NT2/D1 (cell line): ENCODE measurements around the gene KRT37.

ENCODE experiments used
- DNase-seq: peaks from one replicate; pipeline ENCODE4 v3.0.0-alpha.2; 2011; ENCODE audit warnings: low read depth, low spot score
- H3K27me3 ChIP-seq: 2 replicates; pipeline ENCODE4 v1.6.0; 2011; ENCODE audit warnings: mild to moderate bottlenecking; ENCODE audit not compliant: insufficient read length, insufficient read depth
- H3K36me3 ChIP-seq: 2 replicates; pipeline ENCODE4 v1.6.1; 2011; ENCODE audit warnings: mild to moderate bottlenecking, low read length, mixed read lengths; ENCODE audit not compliant: insufficient read depth, insufficient read length
- H3K4me1 ChIP-seq: 2 replicates; pipeline ENCODE4 v1.5.1; 2011; ENCODE audit not compliant: insufficient read depth, insufficient read length
- H3K4me3 ChIP-seq: 2 replicates; pipeline ENCODE4 v1.5.1; 2011; ENCODE audit warnings: low read depth; ENCODE audit not compliant: insufficient read length
- H3K9ac ChIP-seq: 2 replicates; pipeline ENCODE4 v1.6.0; 2011; ENCODE audit warnings: low read depth; ENCODE audit not compliant: insufficient read length
- H3K9me3 ChIP-seq: 2 replicates; pipeline ENCODE4 v1.5.1; 2011; ENCODE audit warnings: mild to moderate bottlenecking, low read length; ENCODE audit not compliant: insufficient read depth
- SUZ12 ChIP-seq: IDR thresholded peaks from 2 replicates; pipeline ENCODE4 v1.6.1; 2011; ENCODE audit not compliant: insufficient read length, insufficient read depth; ENCODE audit errors: extremely low read depth
- YY1 ChIP-seq: IDR thresholded peaks from 2 replicates; pipeline ENCODE4 v1.6.1; 2011; ENCODE audit not compliant: insufficient read length, insufficient read depth
- ZNF274 ChIP-seq: IDR thresholded peaks from 2 replicates; pipeline ENCODE4 v1.6.1; 2011; ENCODE audit warnings: mild to moderate bottlenecking, low read depth, low read length

The KRT37 gene

GRCh38 chr17:41424111-41424635, at the start of gene KRT37:
TSS of gene KRT37 (minus strand) at chr17:41424585. CDS start at chr17:41424523, 62 bp downstream.
- TF ChIP-seq ZNF274, result no peak
- no peak within 1 kb of the TSS for H3K4me3 ChIP-seq
- H3K9me3 ChIP-seq, result no peaks in the 10 kb centered on the region
- H3K9ac ChIP-seq, result no peak within 1 kb of the TSS
- H3K36me3 ChIP-seq, result no peaks in the 10 kb centered on the region
- H3K27me3 ChIP-seq, result no peaks in the 10 kb centered on the region
- H3K4me1 ChIP-seq, result peaks cover 3% of the 10 kb centered on the region
- no peak for DNase-seq

DNA sequence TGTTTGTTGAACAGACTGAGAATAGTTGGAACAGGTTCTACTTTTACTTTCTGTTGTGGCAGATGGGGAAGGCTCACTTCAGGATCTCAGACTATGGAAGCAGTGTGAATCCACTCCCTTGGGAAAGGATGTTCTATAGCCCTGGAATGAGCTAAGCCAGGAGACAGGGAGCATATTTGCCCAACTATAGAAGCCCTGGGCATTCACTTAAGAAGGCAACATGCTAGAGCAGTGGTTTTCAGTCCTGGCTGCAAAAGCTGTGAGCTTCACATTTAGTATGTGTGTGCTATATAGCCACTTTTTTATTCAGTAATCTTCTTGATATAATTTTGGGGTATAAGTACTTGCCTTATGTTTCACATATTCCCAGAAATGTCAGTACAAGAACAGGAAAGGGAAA, 44.0 kb upstream of the KRT37 start:
- DNase-seq, result no peak
- Histone ChIP-seq H3K9ac (no peak overlapping the region), H3K4me1 (no peaks in the 10 kb centered on the region), H3K4me3 (no peak overlapping the region), H3K27me3 (no peaks in the 10 kb centered on the region), H3K36me3 (no peaks in the 10 kb centered on the region), H3K9me3 (peaks cover 20% of the 10 kb centered on the region)
- no peak for TF ChIP-seq SUZ12
- TF ChIP-seq YY1, result no peak
- no peak for TF ChIP-seq ZNF274

DNA sequence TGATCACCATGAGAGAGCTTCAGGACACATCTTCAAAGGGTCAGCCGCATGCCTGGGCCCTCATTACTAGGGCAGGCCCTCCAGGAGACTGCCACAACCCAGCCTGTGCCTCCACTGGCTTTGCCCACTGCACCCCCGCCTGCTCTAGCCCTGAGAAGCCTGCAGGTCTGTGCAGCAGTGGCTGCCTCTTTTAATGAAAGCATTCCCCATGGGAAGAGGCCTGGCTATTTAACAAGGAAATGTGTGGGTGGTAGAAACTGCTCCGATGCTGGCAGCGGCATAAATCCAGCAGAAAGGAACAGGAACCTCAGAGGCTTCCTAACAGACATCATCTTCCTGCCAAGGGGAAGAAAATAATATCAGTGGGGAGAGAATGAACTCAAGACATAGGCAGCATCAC, 43.2 kb upstream of the KRT37 start:
- no peak overlapping the region for H3K4me3 ChIP-seq
- H3K4me1 ChIP-seq, result no peaks in the 10 kb centered on the region
- DNase-seq, result no peak
- no peaks in the 10 kb centered on the region for H3K27me3 ChIP-seq
- TF ChIP-seq ZNF274 (no peak), SUZ12 (no peak), YY1 (no peak)
- no peaks in the 10 kb centered on the region for H3K36me3 ChIP-seq
- no peak overlapping the region for H3K9ac ChIP-seq
- H3K9me3 ChIP-seq, result peaks cover 20% of the 10 kb centered on the region

DNA sequence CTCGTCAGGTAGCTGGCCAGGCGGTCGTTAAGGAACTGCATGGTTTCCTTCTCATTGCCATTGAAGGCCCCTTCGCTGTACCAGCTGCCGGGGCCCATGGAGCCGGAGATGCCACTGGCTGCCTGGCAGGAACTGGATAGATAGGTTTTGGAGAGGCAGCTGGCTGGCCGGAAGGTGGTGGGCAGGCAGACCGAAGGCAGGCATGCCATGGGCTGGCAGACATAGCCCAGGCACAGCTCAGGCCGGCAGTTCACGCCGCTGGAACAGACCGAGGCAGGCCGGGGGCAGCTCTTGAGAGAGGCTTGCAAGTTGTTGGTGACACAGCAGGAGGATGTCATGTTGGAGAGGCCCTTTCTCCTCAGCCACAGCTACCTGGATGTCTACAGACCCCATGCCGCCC, 42.6 kb upstream of the KRT37 start, which contains the start of gene KRT32:
Gene KRT32 (minus strand): TSS at position 399 of the 400 bp plus-strand sequence. CDS start 61 bp downstream, at position 338.
- Histone ChIP-seq H3K9ac (no peak within 1 kb of the TSS), H3K4me1 (no peaks in the 10 kb centered on the region), H3K9me3 (peaks cover 17% of the 10 kb centered on the region), H3K36me3 (no peaks in the 10 kb centered on the region), H3K27me3 (no peaks in the 10 kb centered on the region), H3K4me3 (no peak within 1 kb of the TSS)
- TF ChIP-seq YY1 (no peak), SUZ12 (no peak), ZNF274 (no peak)
- no peak for DNase-seq

DNA sequence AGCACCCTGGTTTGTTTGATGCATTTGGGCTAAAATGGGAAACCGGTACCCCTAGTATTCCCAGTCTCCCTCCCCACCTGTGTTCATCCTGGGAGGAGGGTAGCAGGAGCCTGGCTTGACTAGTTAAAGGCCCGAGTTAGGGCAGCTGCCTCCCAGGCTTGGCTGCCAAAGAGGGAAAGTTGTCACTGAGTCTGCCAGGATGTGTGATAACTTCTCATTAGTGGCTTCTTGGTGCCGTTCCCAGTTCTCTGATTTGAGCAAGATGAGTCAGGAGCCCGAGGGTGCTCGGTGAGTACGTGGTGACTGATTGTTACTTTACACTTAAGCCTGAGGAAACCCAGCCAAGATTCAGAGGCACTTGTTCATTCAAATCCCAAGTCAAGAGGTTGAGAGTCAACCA, 40.3 kb upstream of the KRT37 start:
- no peaks in the 10 kb centered on the region for H3K4me1 ChIP-seq
- H3K36me3 ChIP-seq, result no peaks in the 10 kb centered on the region
- H3K9ac ChIP-seq, result no peak overlapping the region
- TF ChIP-seq YY1, result no peak
- TF ChIP-seq SUZ12, result no peak
- no peak overlapping the region for H3K4me3 ChIP-seq
- H3K27me3 ChIP-seq, result no peaks in the 10 kb centered on the region
- peaks cover 9% of the 10 kb centered on the region for H3K9me3 ChIP-seq
- DNase-seq, result no peak

DNA sequence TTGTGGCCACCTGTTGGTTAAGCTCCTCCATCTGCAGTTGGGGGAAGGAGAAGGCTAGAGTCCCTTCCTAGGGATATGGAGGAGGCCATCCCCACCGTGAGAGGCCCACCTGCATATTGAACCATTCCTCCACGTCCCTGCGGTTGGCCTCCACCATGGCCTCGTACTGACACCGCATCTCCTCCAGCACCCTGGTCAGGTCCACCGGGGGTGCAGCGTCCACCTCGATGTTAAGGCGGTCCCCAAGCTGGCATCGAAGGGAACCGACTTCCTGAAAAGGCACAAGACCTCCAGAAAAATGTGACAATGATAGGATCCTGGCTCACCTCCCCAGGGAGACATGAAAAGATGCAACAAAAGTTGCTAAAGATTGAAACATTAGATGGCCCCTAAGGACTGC, 39.8 kb upstream of the KRT37 start:
- Histone ChIP-seq H3K27me3 (no peaks in the 10 kb centered on the region), H3K4me3 (no peak overlapping the region), H3K4me1 (no peaks in the 10 kb centered on the region), H3K9me3 (peaks cover 9% of the 10 kb centered on the region), H3K9ac (no peak overlapping the region), H3K36me3 (no peaks in the 10 kb centered on the region)
- no peak for DNase-seq
- TF ChIP-seq YY1 (no peak), ZNF274 (no peak), SUZ12 (no peak)

DNA sequence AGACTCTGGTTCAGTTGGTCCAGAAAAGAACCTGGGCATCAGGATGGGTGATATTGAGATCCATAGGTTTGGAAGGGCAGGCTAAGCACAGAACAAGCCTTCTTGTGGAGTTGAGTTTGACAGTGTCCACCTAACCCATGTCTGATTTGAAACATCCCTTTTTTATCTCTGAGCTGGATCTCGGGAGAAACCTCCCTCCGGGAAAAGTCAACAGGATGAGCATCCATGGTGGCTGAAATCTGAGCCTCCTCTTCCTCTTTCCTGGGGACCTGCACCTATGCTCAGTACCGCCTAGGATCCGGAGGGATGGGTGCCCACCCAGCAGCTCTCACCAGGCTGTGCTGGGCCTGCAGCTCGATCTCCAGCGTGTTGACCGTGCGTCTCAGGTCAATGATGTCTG, 39.4 kb upstream of the KRT37 start:
- no peak for DNase-seq
- Histone ChIP-seq H3K9ac (no peak overlapping the region), H3K9me3 (peaks cover 9% of the 10 kb centered on the region), H3K4me3 (no peak overlapping the region), H3K36me3 (no peaks in the 10 kb centered on the region), H3K4me1 (no peaks in the 10 kb centered on the region), H3K27me3 (no peaks in the 10 kb centered on the region)
- TF ChIP-seq SUZ12, result no peak
- no peak for TF ChIP-seq YY1

DNA sequence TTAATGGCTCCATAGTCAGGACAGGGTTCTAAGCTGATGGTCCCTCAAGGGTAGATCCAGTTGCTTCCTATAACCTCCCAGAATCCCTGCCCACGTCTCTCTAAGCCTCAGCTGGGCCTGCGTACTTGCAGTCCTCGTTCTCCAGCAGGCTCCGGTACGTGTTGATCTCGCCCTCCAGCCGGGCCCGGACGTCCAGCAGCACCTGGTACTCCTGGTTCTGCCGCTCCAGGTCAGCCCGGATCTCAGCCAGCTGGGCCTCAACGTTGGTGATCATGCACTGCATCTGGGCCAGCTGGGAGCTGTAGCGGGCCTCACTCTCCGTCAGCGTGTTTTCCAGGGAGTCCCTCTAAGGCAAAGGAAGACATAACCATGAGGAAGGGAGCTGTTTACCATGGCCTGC, 38.3 kb upstream of the KRT37 start:
- DNase-seq, result no peak
- peaks cover 1% of the 10 kb centered on the region; the same call in 1 of the 2 replicates for H3K9me3 ChIP-seq
- H3K9ac ChIP-seq, result no peak overlapping the region
- no peaks in the 10 kb centered on the region for H3K27me3 ChIP-seq
- TF ChIP-seq SUZ12, result no peak
- TF ChIP-seq ZNF274, result no peak
- TF ChIP-seq YY1, result no peak
- no peaks in the 10 kb centered on the region for H3K4me1 ChIP-seq
- no peak overlapping the region for H3K4me3 ChIP-seq
- H3K36me3 ChIP-seq, result no peaks in the 10 kb centered on the region
